Pancreas (tissue), 10 donors: ENCODE data around the gene RCBTB1. TPM values are rescaled to one million over a fixed set of nuclear protein-coding genes. Genes with fewer than 3 reads are reported as not detected.

ENCODE experiments used
- ATAC-seq, 4 donors: fragments of 200-7000 bp; cut with Tn5 transposase; one replicate each; pipeline versions ENCODE4 v1.8.0 to v1.9.1; 2020; ENCODE audit warnings: mild to moderate bottlenecking in 4 of 4, moderate library complexity in 4 of 4
- DNase-seq, 6 donors: peaks; one replicate each; pipeline ENCODE4 v3.0.0-alpha.2; 2020
- FAIRE-seq: peaks from 2 replicates; lab custom pipeline; 2012; peaks lifted over from hg19 to GRCh38; lab: Jason Lieb, UNC
- H3K27ac ChIP-seq, 4 donors: fragments of 200-600 bp; sonication (generic); 1 replicate in 3 of 4; 2 replicates in 1 of 4; pipeline versions ENCODE4 v1.5.0 to v1.8.0; 2020
- H3K27me3 ChIP-seq, 4 donors: fragments of 200-600 bp; one replicate each; pipeline ENCODE4 v1.8.0; 2021
- H3K36me3 ChIP-seq, 3 donors: fragments of 200-600 bp; sonication (generic) in 1 of 3; one replicate each; pipeline versions ENCODE4 v1.5.0 to v1.8.0; 2020 to 2021
- H3K4me1 ChIP-seq, 3 donors: fragments of 200-600 bp; one replicate each; pipeline ENCODE4 v1.8.0; 2021
- H3K4me3 ChIP-seq, 4 donors: fragments of 200-600 bp; sonication (generic) in 2 of 4; one replicate each; pipeline versions ENCODE4 v1.5.0 to v1.8.0; 2020 to 2021
- H3K9me3 ChIP-seq, 4 donors: fragments of 200-600 bp; one replicate each; pipeline ENCODE4 v1.8.0; 2021
- CTCF ChIP-seq, 4 donors: fragments of 200-600 bp; sonication (generic) in 3 of 4; IDR thresholded peaks; one replicate each; pipeline versions ENCODE4 v1.5.0 to v1.8.0; 2021; ENCODE audit warnings: antibody characterized with exemption in 4 of 4
- WGBS, 2 donors: extraction: QIAGEN DNeasy Blood & Tissue Kit; methylation state at CpG; one replicate each; pipeline ENCODE4 v1.1.7; 2013; 5-methylcytosine and 5-hydroxymethylcytosine counted together
- intact Hi-C, 3 donors: fragments of 100-400 bp; cut with DNase I; formaldehyde crosslinking; loops; one replicate each; pipeline versions ENCODE4 v1.11.1 to v1.14.2; 2022
- polyA plus RNA-seq, 2 donors: library from polyadenylated mRNA; stranded (reverse); fragments of 200-250 nt; gene quantifications; one replicate each; pipeline ENCODE4 v1.2.3, GENCODE V29; 2013
- total RNA-seq, 6 donors: library from RNA; stranded (reverse); fragmentation: NEBNext Ultra II Directional in 4 of 6; extraction: Animal tissue kit (Norgen Biotek cat#: 25700) in 4 of 6; gene quantifications; one replicate each; pipeline versions ENCODE4 v1.2.1 to v1.2.4, GENCODE V29; 2021 to 2023
- donor health status: healthy with polysubstance abuse.
- donor health status: DM: no; HTN: no; CAD: no; lungs with moderate emphysema.
- donor health status: DM: no; HTN: no; CAD: no.
- donor health status: control.
- donor health status: control.
- donor health status: Bipolar disorder and iron deficiency.
- donor health status: DM: yes; HTN: yes; CAD: no.
- donor health status: DM: no; HTN: no; CAD: no.
- donor health status: DM: no; HTN: no; CAD: no.
- donor health status: DM: yes; HTN: yes; CAD: no.

RCBTB1 gene
- total and polyA plus RNA-seq, 8 donors: 5.3 to 14.4 (median 7.9) TPM

GRCh38 chr13:49536144-49536873 lies 49.0 kb downstream of the RCBTB1 start:
- DNase-seq: no peak
- peak in 2 of 4 donors; percentile 35 to 48 for ATAC-seq
- no peak overlapping the region for H3K4me3 ChIP-seq
- no peaks in the 10 kb centered on the region for H3K27me3 ChIP-seq
- WGBS, 2 donors: 75 to 79% methylated on average over 7 of the region's 7 CpGs
- FAIRE-seq: no peak
- intact Hi-C loops: no loop called here
- H3K36me3 ChIP-seq: peaks cover 0 to 15% (median 0%) of the 10 kb centered on the region in 3 donors
- no peak overlapping the region for H3K27ac ChIP-seq
- H3K4me1 ChIP-seq: no peaks in the 10 kb centered on the region
- no peak for TF ChIP-seq CTCF (IDR thresholded peaks at IDR 0.05)
- H3K9me3 ChIP-seq: no peaks in the 10 kb centered on the region

- H3K36me3 ChIP-seq: peaks cover 0 to 5% (median 0%) of the 10 kb centered on the region in 3 donors
- no peak for FAIRE-seq
- H3K4me3 ChIP-seq: no peak overlapping the region
- no peak for TF ChIP-seq CTCF (IDR thresholded peaks at IDR 0.05)
- intact Hi-C loops: no loop called here
- H3K27me3 ChIP-seq: no peaks in the 10 kb centered on the region
- H3K27ac ChIP-seq: no peak overlapping the region
- DNase-seq: no peak
- H3K9me3 ChIP-seq: no peaks in the 10 kb centered on the region
- ATAC-seq: no peak
- WGBS, 2 donors: 71 to 79% methylated on average over 7 of the region's 7 CpGs
- no peaks in the 10 kb centered on the region for H3K4me1 ChIP-seq
Measured at GRCh38 chr13:49533591-49534269, 51.6 kb downstream of the RCBTB1 start.

GRCh38 chr13:49533011-49533410 lies 52.3 kb downstream of the RCBTB1 start:
- no peak for TF ChIP-seq CTCF (IDR thresholded peaks at IDR 0.05)
- H3K4me3 ChIP-seq: no peak overlapping the region
- intact Hi-C loops: no loop called here
- FAIRE-seq: no peak
- no peaks in the 10 kb centered on the region for H3K27me3 ChIP-seq
- peaks cover 0 to under 1% (median 0%) of the 10 kb centered on the region in 3 donors for H3K36me3 ChIP-seq
- DNase-seq: no peak
- H3K9me3 ChIP-seq: no peaks in the 10 kb centered on the region
- no peaks in the 10 kb centered on the region for H3K4me1 ChIP-seq
- no peak for ATAC-seq
- H3K27ac ChIP-seq: no peak overlapping the region

GRCh38 chr13:49532593-49532992 lies 52.8 kb downstream of the RCBTB1 start:
- H3K27ac ChIP-seq: no peak overlapping the region
- ATAC-seq (no peak), DNase-seq (no peak), FAIRE-seq (no peak)
- no peaks in the 10 kb centered on the region for H3K27me3 ChIP-seq
- no peaks in the 10 kb centered on the region for H3K9me3 ChIP-seq
- intact Hi-C loops: no loop called here
- H3K4me1 ChIP-seq: no peaks in the 10 kb centered on the region
- WGBS, 2 donors: 73 to 81% methylated on average over 1 of the region's 1 CpG
- no peak for TF ChIP-seq CTCF (IDR thresholded peaks at IDR 0.05)
- H3K36me3 ChIP-seq: no peaks in the 10 kb centered on the region
- H3K4me3 ChIP-seq: no peak overlapping the region

- ATAC-seq (peak in 1 of 4 donors; percentile 47), FAIRE-seq (no peak), DNase-seq (no peak)
- TF ChIP-seq CTCF (IDR thresholded peaks at IDR 0.05): no peak
- H3K9me3 ChIP-seq: no peaks in the 10 kb centered on the region
- H3K4me3 ChIP-seq: no peak overlapping the region
- intact Hi-C loops: no loop called here
- no peaks in the 10 kb centered on the region for H3K4me1 ChIP-seq
- 91 to 92% methylated on average over 7 of the region's 7 CpGs for WGBS, 2 donors
- H3K36me3 ChIP-seq: peaks cover 0 to 11% (median 0%) of the 10 kb centered on the region in 3 donors
- H3K27me3 ChIP-seq: no peaks in the 10 kb centered on the region
- H3K27ac ChIP-seq: no peak overlapping the region
Measured at GRCh38 chr13:49530457-49530856, 54.9 kb downstream of the RCBTB1 start.
